ENCODE results near the gene RELN. TPM values are rescaled to one million over a fixed set of nuclear protein-coding genes. Genes with fewer than 3 reads are reported as not detected.

RELN gene
- total and polyA plus RNA-seq, 2 experiments from 2014 or later: 3.9 to 22.0 TPM

- Histone ChIP-seq H3K4me1 (ENCODE audit: insufficient read depth) (no peaks in the 10 kb centered on the region), H3K9me3 (ENCODE audit: low read depth) (no peaks in the 10 kb centered on the region), H3K27ac (no peak overlapping the region), H2AFZ (no peak overlapping the region), H3K4me2 (no peak overlapping the region), H3K9me2 (replicated peaks; ENCODE audit: insufficient read depth) (no peaks in the 10 kb centered on the region), H3K4me3 (no peak overlapping the region), H3K27me3 (no peaks in the 10 kb centered on the region), H3K79me2 (no peaks in the 10 kb centered on the region), H4K20me1 (ENCODE audit: insufficient read depth, poor library complexity, severe bottlenecking) (no peaks in the 10 kb centered on the region), H3K36me3 (replicated peaks; ENCODE audit: insufficient read depth, low read depth) (no peaks in the 10 kb centered on the region)
- TF ChIP-seq EZH2phosphoT487 (IDR thresholded peaks at IDR 0.05; ENCODE audit: low read depth, severe bottlenecking, unreplicated experiment) (no peak), EZH2 (IDR thresholded peaks at IDR 0.05; ENCODE audit: borderline replicate concordance) (no peak), CTCF (IDR thresholded peaks at IDR 0.05; ENCODE audit: poor library complexity) (no peak)
- no peak for DNase-seq (ENCODE audit: low spot score)
Observed at GRCh38 chr7:103875718-103876117, 113.7 kb downstream of the RELN start.

GRCh38 chr7:103871473-103871872 lies 118.0 kb downstream of the RELN start:
- Histone ChIP-seq H3K9me2 (replicated peaks; ENCODE audit: insufficient read depth) (no peaks in the 10 kb centered on the region), H4K20me1 (ENCODE audit: insufficient read depth, poor library complexity, severe bottlenecking) (no peaks in the 10 kb centered on the region), H3K36me3 (replicated peaks; ENCODE audit: insufficient read depth, low read depth) (no peaks in the 10 kb centered on the region), H3K4me1 (ENCODE audit: insufficient read depth) (no peaks in the 10 kb centered on the region), H3K9me3 (ENCODE audit: low read depth) (no peaks in the 10 kb centered on the region), H3K27me3 (no peaks in the 10 kb centered on the region), H3K79me2 (no peaks in the 10 kb centered on the region), H3K27ac (no peak overlapping the region), H3K4me3 (no peak overlapping the region), H3K4me2 (no peak overlapping the region), H2AFZ (no peak overlapping the region)
- DNase-seq (ENCODE audit: low spot score): no peak
- WGBS (ENCODE audit: low lambda C conversion rate, missing lambda C conversion rate): 70% methylated on average over 2 of the region's 2 CpGs
- TF ChIP-seq CTCF (IDR thresholded peaks at IDR 0.05; ENCODE audit: poor library complexity): no peak
- no peak for TF ChIP-seq EZH2 (IDR thresholded peaks at IDR 0.05; ENCODE audit: borderline replicate concordance)
- no peak for TF ChIP-seq EZH2phosphoT487 (IDR thresholded peaks at IDR 0.05; ENCODE audit: low read depth, severe bottlenecking, unreplicated experiment)

- DNase-seq (ENCODE audit: low spot score): no peak
- H3K36me3 ChIP-seq (replicated peaks; ENCODE audit: insufficient read depth, low read depth): no peaks in the 10 kb centered on the region
- WGBS (ENCODE audit: low lambda C conversion rate, missing lambda C conversion rate): 64% methylated on average over 3 of the region's 3 CpGs
- TF ChIP-seq EZH2phosphoT487 (IDR thresholded peaks at IDR 0.05; ENCODE audit: low read depth, severe bottlenecking, unreplicated experiment) (no peak), CTCF (IDR thresholded peaks at IDR 0.05; ENCODE audit: poor library complexity) (no peak), EZH2 (IDR thresholded peaks at IDR 0.05; ENCODE audit: borderline replicate concordance) (no peak)
- no peak overlapping the region for H3K4me2 ChIP-seq
- no peak overlapping the region for H3K4me3 ChIP-seq
- no peaks in the 10 kb centered on the region for H3K9me3 ChIP-seq (ENCODE audit: low read depth)
- H4K20me1 ChIP-seq (ENCODE audit: insufficient read depth, poor library complexity, severe bottlenecking): no peaks in the 10 kb centered on the region
- no peaks in the 10 kb centered on the region for H3K4me1 ChIP-seq (ENCODE audit: insufficient read depth)
- no peak overlapping the region for H2AFZ ChIP-seq
- H3K9me2 ChIP-seq (replicated peaks; ENCODE audit: insufficient read depth): no peaks in the 10 kb centered on the region
- H3K27ac ChIP-seq: no peak overlapping the region
- H3K79me2 ChIP-seq: no peaks in the 10 kb centered on the region
- no peaks in the 10 kb centered on the region for H3K27me3 ChIP-seq
Observed at GRCh38 chr7:103870664-103871063, 118.8 kb downstream of the RELN start.

- Histone ChIP-seq H3K27ac (no peak overlapping the region), H2AFZ (no peak overlapping the region), H3K4me1 (ENCODE audit: insufficient read depth) (no peaks in the 10 kb centered on the region), H3K79me2 (no peaks in the 10 kb centered on the region), H3K4me2 (no peak overlapping the region), H3K9me3 (ENCODE audit: low read depth) (no peaks in the 10 kb centered on the region), H3K36me3 (replicated peaks; ENCODE audit: insufficient read depth, low read depth) (no peaks in the 10 kb centered on the region), H3K9me2 (replicated peaks; ENCODE audit: insufficient read depth) (no peaks in the 10 kb centered on the region), H3K4me3 (no peak overlapping the region), H3K27me3 (no peaks in the 10 kb centered on the region), H4K20me1 (ENCODE audit: insufficient read depth, poor library complexity, severe bottlenecking) (no peaks in the 10 kb centered on the region)
- WGBS (ENCODE audit: low lambda C conversion rate, missing lambda C conversion rate): 88% methylated on average over 2 of the region's 2 CpGs
- TF ChIP-seq EZH2 (IDR thresholded peaks at IDR 0.05; ENCODE audit: borderline replicate concordance) (no peak), CTCF (IDR thresholded peaks at IDR 0.05; ENCODE audit: poor library complexity) (no peak), EZH2phosphoT487 (IDR thresholded peaks at IDR 0.05; ENCODE audit: low read depth, severe bottlenecking, unreplicated experiment) (no peak)
- DNase-seq (ENCODE audit: low spot score): no peak
Observed at GRCh38 chr7:103867874-103868273, 121.6 kb downstream of the RELN start.

Data from hepatocyte (in vitro differentiated cells).